ENCODE data around the gene ATP2B3.

Gene ATP2B3

DNA sequence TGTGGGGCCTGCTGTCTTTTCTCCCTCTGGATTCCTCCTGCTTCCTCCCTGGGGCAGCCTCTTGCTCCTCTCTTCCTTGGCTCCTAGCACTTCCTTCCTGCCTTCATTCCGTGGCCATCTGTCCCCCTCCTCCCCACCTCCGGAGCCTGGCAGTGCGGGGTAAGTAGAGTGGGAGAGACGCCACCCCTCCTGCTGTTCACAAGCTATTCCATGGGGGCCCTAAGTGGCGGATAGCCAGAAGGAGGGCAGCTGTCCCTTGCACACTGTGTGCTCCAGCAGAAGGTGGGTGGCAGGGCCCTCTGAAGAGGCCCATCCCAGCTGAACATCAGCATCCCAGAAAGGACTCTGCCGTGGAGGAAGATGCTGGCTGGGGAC is 54.1 kb downstream of the ATP2B3 start:
- H3K4me3 ChIP-seq (ENCODE audit: low read length) = no peak overlapping the region
- no peak for TF ChIP-seq ZNF274 (IDR thresholded peaks at IDR 0.05; ENCODE audit: low read depth, low read length)

- TF ChIP-seq ZNF274 (IDR thresholded peaks at IDR 0.05; ENCODE audit: low read depth, low read length) = no peak
These were observed 55.2 kb downstream of the ATP2B3 start for GRCh38 chrX:153572601-153573000.

DNA sequence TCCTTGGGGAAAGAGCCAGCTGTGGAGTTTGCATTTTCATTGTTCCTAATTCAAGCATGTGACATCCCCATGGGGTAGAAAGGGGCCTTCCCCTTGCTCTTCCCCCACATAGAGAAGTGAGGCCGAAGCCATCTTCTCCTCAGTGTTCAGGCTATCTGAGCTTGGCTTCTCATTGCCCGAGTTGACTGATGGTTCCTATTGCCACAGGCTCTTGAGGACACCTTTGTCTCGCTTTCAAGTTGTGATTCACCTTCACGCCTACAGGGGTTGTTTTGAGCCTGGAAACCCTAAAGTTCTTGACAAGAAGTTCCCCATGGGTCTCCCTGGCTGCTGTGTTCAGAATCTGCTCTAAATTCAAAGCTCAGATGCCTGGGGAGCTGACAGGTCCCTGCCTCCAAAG is 56.5 kb downstream of the ATP2B3 start:
- no peak for TF ChIP-seq ZNF274 (IDR thresholded peaks at IDR 0.05; ENCODE audit: low read depth, low read length)
- no peak overlapping the region for H3K4me3 ChIP-seq (ENCODE audit: low read length)

More at GRCh38 chrX:153572601-153573000, 55.2 kb downstream of the ATP2B3 start:
- no peak overlapping the region for H3K4me3 ChIP-seq (ENCODE audit: low read length)

GRCh38 chrX:153576239-153576870 is 58.9 kb downstream of the ATP2B3 start:
- TF ChIP-seq ZNF274 (IDR thresholded peaks at IDR 0.05; ENCODE audit: low read depth, low read length) = no peak
- H3K4me3 ChIP-seq (ENCODE audit: low read length) = no peak overlapping the region

DNA sequence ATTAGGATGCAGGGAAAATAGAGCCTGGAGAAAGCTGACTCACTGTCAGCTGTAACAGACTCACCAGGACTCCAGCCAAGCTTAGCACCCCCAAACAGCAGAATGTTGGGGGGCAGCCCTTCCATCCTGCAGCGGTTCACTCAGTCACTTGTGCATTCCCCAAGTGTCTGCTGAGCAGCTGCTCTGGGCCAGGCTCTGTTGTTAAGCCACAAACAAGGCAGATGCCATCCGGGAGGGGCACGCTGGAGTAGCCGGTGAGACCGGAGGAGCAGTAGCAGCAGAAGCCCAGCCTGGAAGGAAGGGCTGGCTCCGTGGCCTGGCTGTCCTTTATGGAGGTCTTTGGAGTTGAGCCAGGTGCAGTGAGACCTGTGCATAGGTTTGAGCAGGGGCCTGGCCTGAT is 59.5 kb downstream of the ATP2B3 start:
- no peak overlapping the region for H3K4me3 ChIP-seq (ENCODE audit: low read length)
- no peak for TF ChIP-seq ZNF274 (IDR thresholded peaks at IDR 0.05; ENCODE audit: low read depth, low read length)

DNA sequence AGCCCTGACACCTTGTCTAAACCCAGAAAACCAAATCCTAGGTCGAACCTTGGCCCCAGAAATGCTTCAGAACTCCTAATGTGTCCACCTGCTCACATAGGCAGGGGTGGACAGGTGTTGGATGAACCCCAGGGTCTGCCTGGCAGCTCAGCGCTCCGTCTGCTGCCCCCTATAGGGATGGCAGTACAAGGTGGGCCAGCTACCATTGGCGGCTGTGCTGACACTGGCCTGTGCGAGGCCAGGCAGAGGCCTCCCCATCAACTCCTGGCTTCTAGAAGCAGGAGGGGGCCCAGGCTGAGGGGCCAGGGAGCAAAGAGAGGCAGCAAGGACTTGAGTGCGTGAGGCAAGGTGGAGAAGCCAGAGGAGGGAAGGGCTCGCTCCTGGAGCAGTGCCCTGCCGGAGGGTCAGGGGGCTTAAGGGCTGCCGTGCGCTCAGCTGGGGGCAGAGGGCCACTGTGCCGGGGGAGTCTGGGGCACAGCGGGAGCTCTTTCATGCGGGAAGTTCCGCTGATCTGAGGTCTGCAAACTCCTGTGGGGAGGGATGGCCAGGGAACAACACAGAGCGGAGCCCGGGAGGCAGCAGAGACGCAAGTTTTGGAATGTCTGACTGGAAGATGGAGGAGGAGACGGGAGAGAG is 60.9 kb downstream of the ATP2B3 start:
- H3K4me3 ChIP-seq (ENCODE audit: low read length) = no peak overlapping the region

GRCh38 chrX:153578889-153579288 is 61.4 kb downstream of the ATP2B3 start:
- H3K4me3 ChIP-seq (ENCODE audit: low read length) = no peak overlapping the region
- no peak for TF ChIP-seq ZNF274 (IDR thresholded peaks at IDR 0.05; ENCODE audit: low read depth, low read length)

More for the DNA sequence above, 60.9 kb downstream of the ATP2B3 start:
- TF ChIP-seq ZNF274 (IDR thresholded peaks at IDR 0.05; ENCODE audit: low read depth, low read length) = no peak

DNA sequence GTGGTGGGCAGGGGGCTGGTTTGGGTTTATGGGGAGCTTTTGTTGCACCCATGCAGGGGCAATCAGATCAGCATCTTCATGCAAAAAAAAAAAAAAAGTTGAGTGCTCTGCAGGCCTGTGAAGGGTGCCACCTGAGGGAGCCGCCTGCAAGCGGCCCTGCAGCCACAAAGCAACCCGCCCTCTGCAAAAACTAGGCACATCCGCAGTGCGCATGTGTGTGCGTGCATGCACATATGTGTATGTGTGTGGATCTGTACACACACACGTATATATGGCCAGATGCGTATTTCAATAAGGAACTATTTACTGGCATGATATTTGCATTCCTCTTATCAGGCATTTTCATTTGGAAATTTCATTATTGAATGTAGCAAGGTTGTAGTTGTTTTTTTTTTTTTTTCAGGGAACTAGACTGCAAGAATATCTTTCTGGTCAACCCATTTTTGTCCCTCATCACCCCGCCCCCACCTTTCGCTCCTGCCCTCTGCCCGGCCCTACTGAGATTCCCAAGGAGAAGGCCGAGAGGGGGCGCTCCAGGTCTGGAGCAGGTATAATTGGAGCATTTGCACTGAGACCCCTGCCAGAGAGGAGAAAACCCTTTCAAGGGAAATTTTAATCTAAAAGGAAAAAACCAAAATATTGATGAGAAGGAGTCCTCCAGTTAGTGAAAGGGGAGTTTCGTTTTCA is 63.4 kb downstream of the ATP2B3 start:
- no peak for TF ChIP-seq ZNF274 (IDR thresholded peaks at IDR 0.05; ENCODE audit: low read depth, low read length)
- H3K4me3 ChIP-seq (ENCODE audit: low read length) = no peak overlapping the region

GRCh38 chrX:153582896-153583295 is 65.5 kb downstream of the ATP2B3 start:
- TF ChIP-seq ZNF274 (IDR thresholded peaks at IDR 0.05; ENCODE audit: low read depth, low read length) = no peak
- no peak overlapping the region for H3K4me3 ChIP-seq (ENCODE audit: low read length)

- no peak overlapping the region for H3K4me3 ChIP-seq (ENCODE audit: low read length)
- no peak for TF ChIP-seq ZNF274 (IDR thresholded peaks at IDR 0.05; ENCODE audit: low read depth, low read length)
These were observed 66.0 kb downstream of the ATP2B3 start for GRCh38 chrX:153583433-153583832.

- no peak for TF ChIP-seq ZNF274 (IDR thresholded peaks at IDR 0.05; ENCODE audit: low read depth, low read length)
These were observed 68.4 kb downstream of the ATP2B3 start for GRCh38 chrX:153585827-153586226.

DNA sequence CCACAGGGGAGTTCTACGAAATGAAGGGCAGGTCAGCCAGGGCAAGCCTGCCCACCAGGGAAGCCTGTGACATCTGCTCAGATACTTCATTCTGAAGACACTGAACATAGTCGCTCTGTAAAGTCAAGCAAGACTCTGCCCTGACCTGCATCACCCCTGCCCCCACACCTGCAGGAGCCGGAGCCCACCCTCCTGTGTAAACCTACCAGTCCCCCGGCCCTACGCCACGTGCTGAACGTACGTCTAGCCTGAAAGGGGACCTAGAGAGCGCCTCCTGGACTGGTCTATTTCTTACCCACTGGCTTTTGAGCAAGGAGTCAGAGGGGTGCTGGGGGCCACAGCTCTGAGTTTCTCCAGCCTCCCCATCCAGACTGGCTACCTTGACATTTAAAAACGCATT is 69.9 kb downstream of the ATP2B3 start:
- no peak for TF ChIP-seq ZNF274 (IDR thresholded peaks at IDR 0.05; ENCODE audit: low read depth, low read length)

More at GRCh38 chrX:153585827-153586226, 68.4 kb downstream of the ATP2B3 start:
- no peak overlapping the region for H3K4me3 ChIP-seq (ENCODE audit: low read length)

DNA sequence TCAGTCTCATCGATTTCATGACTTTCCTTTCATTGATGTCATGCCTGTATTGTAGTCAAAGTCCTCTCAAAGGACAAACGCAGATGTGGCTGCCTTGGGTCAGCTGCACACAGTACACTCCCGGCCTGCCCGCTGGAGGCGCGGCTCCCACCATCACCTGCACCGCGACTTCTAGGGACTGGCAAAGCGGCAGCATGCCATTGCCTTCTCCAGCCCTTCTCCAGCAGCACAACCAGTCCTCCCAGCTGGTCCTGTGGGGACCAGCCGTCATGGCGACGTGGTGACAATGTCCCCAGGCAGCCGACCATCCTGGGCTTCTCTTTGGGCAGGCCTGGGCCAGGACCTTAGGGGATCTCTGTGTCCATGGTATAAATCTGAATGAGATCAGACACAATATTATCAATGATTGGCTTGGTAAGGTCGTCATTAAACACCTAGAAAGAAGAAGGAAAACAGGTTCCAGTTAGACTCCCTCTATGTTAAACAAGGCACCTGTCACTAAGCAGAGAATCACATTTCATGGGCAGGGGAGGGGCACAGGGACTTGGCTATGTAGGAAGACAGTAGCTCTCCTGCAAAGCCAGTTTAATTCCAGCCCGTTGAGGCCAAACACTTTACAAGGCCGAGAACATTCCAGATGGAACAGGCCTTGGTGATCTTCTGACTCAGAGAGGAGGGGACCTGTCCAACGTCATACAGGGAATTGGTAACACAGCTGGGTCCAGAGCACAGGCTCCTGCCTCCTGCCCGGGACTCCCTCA is 70.8 kb downstream of the ATP2B3 start:
- no peak for TF ChIP-seq ZNF274 (IDR thresholded peaks at IDR 0.05; ENCODE audit: low read depth, low read length)
- H3K4me3 ChIP-seq (ENCODE audit: low read length) = no peak overlapping the region

More for the DNA sequence above, 69.9 kb downstream of the ATP2B3 start:
- no peak overlapping the region for H3K4me3 ChIP-seq (ENCODE audit: low read length)

GRCh38 chrX:153588782-153589446 is 71.5 kb downstream of the ATP2B3 start:
- TF ChIP-seq ZNF274 (IDR thresholded peaks at IDR 0.05; ENCODE audit: low read depth, low read length) = no peak
- no peak overlapping the region for H3K4me3 ChIP-seq (ENCODE audit: low read length)

Measured in GM08714 (cell line).